GM18867 (cell line): ENCODE measurements around the gene CTNNA1.
"Not testable (repeated sequence)": the region's sequence is repeated elsewhere in the genome, so short reads cannot be mapped to it uniquely, and the experiment has no call there.

Experiments used
- ATAC-seq: cut with Tn5 transposase; IDR thresholded peaks from one replicate; pipeline ENCODE4 v1.9.1; 2021; ENCODE audit warnings: mild to moderate bottlenecking, moderate library complexity; ENCODE audit not compliant: unreplicated experiment

Gene CTNNA1

GRCh38 chr5:138724470-138725146 lies 28.6 kb upstream of the CTNNA1 start:
- no peak for ATAC-seq

GRCh38 chr5:138725153-138725817 lies 27.9 kb upstream of the CTNNA1 start:
- no peak for ATAC-seq

- ATAC-seq, result no peak
Measured at GRCh38 chr5:138725818-138726416, 27.3 kb upstream of the CTNNA1 start.

DNA sequence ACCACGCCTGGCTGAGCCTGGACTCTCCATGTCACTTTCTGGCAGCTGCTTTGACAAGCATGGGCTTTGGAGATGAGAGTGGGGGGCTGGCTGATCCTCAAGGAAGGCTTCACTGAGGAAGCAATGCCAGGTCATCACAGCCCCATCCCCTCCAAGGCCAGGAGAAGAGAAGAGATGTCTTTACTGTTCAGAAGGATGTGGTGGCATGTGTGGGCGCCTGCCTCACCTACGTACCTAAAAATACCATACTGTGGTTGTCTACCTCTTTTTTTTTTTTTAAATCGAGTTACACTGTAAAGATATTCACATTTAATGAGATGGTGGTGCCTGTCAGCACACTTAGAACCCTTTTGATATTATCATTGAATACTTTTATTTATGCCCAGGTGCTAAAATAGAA lies 26.4 kb upstream of the CTNNA1 start:
- no peak for ATAC-seq

DNA sequence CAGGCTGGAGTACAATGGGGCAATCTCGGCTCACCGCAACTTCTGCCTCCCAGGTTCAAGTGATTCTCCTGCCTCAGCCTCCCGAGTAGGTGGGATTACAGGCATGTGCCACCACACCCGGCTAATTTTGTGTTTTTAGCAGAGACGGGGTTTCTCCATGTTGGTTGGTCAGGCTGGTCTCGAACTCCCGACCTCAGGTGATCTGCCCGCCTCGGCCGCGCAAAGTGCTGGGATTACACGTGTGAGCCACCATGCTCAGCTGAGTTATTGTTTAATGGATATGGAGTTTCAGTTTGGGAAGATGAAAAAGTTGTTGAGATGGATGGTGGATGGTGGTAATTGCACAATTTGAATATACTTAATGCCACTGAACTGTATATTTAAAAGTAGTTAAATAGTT lies 22.7 kb upstream of the CTNNA1 start:
- ATAC-seq, result not testable (repeated sequence)

DNA sequence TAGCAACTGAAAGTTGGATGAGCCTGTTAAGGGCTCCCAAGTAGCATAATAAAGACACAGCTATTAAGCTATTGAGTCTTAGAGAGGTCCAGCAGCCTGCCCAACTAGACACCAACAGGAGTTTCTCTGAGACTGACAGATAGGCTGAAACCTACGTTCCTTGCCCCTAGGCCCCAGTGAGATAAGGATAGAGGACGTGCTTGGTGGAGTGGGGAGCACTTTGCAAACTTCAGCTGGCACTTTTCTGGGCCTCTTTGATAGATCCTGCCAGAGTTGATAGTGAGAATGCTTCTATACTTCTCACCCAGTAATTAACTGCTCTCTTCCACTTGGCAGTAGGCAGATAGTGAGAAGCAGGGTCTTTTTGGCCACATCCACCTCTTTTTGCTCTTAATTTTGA lies 20.8 kb upstream of the CTNNA1 start:
- no peak for ATAC-seq

GRCh38 chr5:138732933-138733332 lies 20.3 kb upstream of the CTNNA1 start:
- no peak for ATAC-seq

DNA sequence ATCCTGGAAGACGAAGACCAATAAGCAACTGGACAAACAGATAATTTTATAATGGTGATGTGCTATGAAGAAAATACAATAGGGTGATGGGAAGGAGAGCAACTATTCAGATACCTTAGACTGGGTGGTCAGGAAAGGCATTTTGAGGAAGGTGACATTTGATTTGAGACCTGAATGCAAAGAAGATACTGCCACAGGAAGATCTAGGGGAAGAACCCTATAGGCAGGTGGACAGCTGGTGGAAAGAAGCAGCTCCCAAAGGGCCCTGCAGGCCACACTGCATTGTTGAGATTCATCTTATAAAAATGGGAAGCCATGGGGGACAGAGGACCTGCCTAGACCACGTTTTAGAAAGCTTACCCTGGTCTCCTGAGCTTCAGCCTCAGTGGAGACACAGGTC lies 19.7 kb upstream of the CTNNA1 start:
- no peak for ATAC-seq

DNA sequence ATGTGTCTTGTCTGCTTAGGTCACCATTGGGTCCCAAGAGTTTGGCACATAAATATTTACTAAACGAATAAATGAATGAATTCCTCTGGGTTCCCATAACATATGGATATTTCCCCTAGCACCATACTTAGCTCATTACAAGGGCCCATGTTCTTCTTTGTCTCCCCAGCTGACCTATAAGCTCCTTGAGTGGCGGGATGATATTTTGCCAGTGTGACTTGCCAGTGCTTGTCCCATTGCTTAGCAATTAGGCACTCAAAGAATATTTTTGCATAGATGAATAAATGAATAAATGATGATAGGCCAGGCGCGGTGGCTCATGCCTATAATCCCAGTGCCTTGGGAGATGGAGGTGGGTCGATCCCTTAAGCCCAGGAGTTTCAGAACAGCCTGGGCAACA lies 16.9 kb upstream of the CTNNA1 start:
- no peak for ATAC-seq

DNA sequence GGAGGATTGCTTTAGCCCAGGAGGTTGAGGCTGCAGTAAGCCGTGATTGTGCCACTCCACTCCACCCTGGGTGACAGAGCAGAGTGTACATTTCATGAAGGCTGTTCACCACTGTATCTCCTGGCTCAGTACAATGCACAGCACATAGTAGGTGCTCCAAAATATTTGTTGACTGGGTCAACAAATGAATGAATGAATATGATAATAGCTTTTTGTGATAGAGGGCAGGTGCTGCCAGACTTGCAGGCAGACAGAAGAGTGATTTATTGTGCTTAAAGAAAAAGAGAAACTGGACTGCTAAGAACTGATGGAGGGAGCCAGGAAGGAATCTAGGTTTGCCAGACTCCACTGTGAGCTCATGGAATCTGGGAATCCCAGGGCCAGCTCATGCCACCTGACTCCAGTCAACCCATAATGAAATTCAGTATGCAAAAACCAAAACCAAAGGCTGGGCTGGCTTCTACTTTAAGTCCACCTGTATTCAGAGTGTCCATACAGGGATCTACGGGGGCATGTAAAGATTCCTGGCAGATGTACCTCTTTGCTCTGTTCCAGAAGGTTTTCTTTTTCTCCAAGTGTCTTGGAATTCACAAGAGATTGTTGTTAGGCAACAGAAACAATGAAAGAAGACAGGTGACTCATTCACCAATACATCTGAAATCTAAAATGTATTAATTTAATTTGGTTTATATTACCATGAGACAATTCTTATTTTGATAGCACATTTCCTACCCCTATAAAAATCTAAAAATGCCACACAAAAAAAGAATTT lies 15.5 kb upstream of the CTNNA1 start:
- ATAC-seq, result no peak

DNA sequence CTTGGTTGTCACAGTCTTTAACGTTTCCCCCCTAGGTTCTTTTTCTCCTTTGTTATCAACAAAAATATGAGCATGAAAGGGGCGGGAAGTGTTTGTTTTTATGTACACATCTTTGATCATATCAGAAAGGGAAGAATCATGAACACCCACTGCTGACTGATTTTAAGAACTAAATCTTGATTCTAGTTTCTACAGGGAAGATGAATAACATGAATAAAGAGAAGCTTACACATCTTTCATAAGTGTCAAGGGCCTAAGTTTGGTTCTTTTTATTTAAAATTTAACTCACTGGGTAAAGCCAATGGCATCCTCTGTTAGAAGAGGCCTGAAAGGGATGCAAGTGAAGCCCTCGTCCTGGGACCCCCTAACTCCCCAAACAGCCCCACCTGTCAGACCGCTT lies 14.8 kb upstream of the CTNNA1 start:
- ATAC-seq, result no peak

DNA sequence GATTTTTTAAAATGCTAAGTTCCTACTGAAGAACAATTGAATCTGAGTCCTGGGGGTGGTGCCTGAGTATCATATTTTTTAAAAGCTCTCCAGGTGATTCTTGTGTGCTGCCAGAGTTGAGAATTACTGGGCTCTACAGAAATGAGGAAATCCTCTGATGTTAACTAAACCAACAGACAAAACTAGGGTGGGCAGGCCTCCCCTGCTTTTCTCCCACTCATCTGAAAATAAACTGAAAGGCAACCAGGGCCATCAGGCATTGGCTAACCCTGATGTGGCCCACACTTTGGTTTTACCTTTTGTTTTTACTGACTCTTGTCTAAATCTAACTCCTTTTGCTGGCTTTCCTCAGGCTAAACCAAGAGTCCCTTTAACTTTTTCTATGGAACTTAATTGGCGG lies 13.3 kb upstream of the CTNNA1 start:
- ATAC-seq, result no peak

DNA sequence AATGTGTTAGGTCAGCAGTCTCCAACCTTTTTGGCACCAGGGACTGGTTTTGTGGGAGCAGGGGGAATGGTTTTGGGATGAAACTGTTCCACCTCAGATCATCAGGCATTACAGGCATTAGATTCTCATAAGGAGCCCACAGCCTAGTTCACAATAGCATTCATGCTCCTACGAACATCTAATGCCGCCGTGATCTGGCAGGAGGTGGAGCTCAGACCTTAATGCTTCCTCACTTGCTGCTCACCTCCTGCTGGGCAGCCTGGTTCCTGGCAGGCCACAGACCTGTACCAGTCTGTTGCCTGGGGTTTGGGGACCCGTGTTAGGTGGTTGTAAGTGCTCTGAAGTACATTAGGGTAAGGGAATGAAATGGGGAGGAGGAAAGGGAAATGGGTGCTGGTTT lies 9.7 kb upstream of the CTNNA1 start:
- no peak for ATAC-seq

GRCh38 chr5:138745268-138745667 lies 8.0 kb upstream of the CTNNA1 start:
- no peak for ATAC-seq

DNA sequence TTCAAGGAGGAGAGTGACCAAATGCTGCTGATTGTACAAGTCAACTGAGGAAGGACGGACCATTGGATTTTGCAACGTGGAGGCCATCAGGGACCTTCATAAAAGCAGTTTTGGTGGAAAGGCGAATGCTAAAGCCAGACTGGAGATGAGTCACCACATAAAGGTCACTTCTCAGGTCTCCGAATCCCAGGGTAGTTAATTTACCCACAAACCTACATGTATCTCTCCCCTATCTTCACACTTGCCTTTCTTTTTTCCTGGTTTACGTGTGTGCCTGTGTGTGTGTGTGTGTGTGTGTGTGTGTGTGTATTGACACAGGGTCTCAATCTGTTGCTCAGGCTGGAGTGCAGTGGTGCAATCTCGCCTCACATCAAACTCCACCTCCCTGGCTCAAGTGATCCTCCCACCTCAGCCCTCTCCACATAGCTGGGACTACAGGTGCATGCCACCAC lies 4.6 kb upstream of the CTNNA1 start:
- ATAC-seq, result no peak

DNA sequence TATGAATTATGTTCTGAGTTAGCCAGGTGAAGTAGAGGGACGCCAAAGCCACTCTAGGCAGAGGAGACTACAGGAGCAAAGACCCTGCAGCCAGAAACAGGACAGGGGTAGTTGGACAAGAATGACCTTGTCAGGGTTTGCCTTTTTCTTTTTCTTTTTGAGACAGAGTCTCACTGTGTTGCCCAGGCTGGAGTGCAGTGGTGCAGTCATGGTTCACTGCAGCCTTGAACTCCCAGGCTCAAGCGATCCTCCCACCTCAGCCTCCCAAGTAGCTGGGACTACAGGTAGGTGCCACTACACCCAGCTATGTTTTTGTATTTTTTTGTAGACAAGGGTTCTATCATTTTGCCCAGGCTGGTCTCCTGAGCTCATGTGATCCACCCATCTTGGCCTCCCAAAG lies 1.9 kb upstream of the CTNNA1 start:
- ATAC-seq, result not testable (repeated sequence)

GRCh38 chr5:138752341-138752950 lies 779 bp upstream of the CTNNA1 start:
- ATAC-seq, result no peak

DNA sequence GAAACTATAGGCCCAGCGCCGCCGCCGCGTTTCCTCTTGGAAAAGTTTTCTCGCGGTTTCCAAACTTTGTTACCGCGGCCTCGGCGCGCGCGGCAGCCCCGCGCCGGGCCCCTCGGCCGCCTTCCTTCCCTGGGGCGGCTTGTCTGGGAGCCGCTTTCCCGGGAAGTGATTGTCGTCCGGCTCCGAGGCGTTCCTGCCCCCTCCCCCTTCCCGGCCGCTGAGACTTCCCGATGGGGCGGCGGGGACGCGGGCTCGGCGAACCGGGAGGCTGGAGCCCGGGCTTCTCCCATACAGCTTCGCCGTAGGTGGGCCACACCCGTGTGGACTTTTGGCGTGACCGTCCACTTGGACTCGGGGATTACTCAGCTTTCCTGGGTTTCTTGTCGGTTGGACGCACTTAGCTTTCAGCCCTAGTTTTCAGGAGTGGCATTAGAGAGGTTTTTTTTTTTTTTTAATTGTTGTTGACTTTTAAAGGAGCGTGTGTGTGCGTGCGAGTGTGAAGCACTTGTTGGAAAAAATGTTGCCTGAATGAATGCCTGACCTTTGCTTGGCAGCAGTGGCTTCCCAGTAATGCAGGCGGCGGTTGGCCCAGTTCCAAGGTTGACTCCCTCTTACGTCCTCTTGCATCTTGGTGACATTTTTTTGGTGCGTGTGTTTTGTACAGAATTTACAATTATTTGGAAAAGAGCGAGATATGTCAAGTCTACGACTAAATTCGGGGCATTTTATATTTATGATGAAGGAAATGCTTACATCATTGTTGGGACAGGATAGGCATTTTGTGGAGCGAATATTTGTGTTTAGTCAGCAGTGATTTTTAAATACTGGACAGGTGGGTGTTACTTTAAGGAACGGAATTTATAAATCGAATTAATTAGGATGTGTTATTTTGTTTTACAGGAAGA lies 821 bp downstream of the CTNNA1 start:
- ATAC-seq, result peak; percentile 16

DNA sequence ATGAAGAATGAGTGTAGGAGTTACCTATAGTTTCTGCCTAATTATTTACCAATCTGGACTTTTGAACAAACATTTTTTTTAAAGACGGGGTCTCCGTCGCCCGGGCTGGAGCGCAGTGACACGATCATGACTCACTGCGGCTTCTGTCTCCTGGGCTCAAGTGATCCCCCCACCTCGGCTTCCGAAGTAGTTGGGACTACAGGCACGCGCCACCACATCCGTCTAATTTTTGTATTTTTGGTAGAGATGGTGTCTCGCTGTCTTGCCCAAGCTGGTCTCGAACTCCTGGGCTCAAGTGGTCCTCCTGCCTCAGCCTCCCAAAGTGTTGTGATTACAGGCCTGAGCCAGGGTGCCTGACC lies 1.5 kb downstream of the CTNNA1 start:
- ATAC-seq, result no peak

DNA sequence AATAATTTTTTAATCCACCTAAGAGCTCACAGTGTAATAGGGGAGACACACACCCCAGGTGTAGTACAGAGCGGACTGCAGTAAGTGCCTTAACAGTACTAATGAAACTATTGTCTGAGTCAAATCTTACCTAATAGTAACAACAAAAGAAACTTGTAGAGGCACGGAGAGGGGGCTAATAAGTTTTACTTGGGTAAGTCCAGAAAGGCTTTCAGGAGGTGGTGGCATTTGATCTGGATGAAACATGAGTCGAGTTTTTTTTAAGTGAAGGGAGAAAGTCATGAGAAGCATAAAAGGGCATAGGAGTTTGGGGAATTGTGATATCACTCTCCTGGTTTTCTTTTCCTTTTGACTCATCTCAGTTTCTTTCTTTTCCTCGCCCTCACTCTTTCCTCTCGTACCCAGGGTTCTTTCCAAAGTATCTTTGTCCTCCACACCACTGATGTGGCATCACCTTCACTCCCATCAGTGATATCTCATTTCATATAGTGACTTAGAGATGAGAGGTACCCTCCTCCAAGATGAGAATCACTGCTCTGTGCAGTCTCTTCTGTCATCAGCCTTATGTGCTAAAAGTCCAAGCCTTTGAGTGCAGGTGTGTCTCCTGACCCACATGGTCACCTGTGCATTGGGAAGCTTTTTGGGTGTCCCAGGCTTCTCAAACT lies 2.0 kb downstream of the CTNNA1 start:
- peak; percentile 51 for ATAC-seq
